Suppressor macrophage (primary cell): ENCODE results near the gene PRF1.
A peak's percentile ranks its signal among the peaks of the same experiment; 100 is the strongest.

Experiments used
- DNase-seq, 4 experiments: peaks; one replicate each; pipeline ENCODE4 v3.0.0-alpha.2; 2020 to 2022

The PRF1 gene

DNA sequence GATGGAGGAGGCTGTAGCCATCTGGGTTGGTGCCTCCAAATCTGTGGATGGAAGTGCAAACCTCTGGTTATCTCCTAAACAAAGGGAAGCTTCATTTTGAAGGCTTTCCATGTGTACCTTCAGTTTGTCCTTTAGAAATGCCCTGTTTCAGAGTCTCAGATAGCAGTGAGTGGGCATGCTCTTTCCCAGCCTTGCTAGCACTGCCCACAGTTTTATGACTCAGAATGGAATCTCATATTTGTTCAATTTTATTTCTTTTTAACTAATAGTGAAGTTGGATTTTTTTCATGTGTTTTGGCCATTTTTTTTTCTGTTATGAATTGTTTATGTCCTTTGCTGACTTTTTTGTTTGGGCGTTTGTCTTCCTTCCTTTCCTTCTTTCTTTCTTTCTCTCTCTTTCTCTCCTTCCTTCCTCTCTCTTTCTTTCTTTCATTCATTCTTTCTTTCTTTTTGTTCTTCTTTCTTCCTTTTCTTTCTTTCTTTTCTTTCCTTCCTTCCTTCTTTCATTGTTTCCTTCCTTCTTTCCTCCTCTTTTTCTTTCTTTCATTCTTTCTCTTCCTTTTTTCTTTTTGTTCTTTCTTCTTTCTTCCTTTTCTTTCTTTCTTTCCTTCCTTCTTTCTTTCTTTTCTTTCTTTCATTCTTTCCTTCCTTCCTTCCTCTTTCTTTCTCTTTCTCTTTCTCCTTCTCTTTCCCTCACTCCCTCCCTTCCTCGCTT, 25.6 kb downstream of the PRF1 start:
- peak in 3 of 4 experiments; percentile 13 to 53 (median 43) for DNase-seq

GRCh38 chr10:70575874-70576802, 26.4 kb downstream of the PRF1 start:
- DNase-seq = peak; percentile 86 to 94 (median 92)

DNA sequence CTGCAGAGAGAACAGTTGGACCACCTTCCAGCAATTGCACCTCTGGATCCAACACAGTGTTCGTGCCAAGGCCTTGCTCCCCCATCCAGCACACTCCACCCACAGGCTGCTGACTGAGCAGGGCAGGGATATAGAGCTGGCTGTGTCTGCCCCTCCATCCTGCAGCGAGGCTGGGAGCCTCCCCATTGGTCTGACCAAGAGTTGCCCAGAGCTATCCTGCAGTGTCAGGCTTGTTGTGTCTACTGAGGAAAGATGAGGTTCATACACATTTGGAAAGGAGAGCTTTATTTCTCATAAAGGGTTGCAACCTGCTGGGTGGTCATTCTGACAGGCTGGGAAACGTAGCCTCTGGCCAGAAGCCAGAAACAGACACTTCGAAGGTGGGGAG, 27.1 kb downstream of the PRF1 start:
- DNase-seq = no peak

GRCh38 chr10:70573599-70574506, 28.7 kb downstream of the PRF1 start:
- no peak for DNase-seq

DNA sequence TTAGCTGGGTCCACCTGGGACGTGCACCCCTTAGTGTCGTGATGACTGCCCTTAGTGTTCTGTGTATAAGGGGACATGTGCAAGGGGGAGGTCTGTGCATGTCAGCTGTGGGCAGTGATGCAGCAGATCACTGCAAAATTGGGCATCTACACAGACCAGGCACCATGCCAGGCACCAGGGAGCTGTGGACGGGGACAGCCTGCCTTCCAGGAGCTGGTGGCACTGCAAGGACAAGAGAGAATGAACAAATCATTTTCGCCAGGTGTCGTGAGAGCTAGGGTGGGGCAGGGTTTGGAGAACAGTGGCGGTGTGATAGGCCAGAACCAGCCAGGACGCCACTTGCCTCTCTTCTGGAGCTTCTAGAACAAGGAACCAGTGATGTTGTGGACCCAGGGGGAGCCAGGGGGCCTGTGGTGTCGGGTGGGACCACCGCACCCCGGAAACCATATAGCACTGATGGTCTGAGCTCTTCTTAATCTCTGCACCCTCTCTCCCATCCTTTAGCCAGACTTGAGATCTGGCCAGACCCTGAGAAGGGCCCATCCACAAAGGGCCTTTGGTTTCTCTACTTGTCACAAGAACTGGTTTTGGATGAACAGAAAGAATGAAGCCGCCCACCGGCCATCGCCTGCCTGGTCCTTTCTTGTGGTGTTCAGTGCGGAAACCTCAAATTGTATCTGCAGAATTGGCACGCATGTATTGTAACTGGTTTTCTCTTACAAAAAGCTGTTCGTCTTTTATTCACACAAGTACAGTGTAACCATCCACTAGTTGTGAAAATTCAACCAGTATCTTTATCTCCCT, 30.7 kb downstream of the PRF1 start:
- DNase-seq = no peak

- no peak for DNase-seq
Measured at GRCh38 chr10:70571236-70571635, 31.3 kb downstream of the PRF1 start.

DNA sequence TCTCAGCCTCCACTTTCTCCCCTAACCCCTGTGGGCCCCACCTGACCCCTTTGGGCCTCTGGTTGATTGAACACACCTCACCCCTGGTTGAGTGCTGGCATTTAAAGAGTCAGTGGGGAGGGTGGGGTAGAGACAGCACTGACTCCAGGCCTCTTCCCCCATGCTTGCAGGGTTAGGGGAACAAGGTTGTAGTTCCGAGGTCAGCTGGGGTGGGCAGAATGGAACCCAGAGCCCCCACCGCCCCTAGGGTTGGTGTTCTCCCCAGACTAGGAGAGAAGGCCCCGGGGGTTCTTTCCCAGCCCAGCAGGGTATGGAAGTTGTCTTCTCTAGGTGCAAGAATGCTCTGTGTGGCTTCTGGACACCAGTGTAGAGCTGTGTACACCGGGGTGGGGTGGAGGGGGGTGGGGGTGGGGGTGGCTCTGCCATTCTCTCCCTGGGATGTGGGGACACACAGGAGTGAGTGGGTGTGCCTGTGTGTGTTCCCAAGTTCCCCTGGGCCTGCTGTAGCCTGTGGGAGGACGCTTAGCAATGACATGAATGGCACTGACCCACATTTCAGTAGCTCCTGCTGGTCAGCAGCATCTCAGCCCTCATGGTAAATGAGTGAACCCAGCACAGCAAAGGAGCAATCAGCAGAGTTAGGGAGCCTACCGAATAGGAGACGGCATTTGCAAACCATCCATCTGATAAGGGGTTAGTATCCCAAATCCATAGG, 33.6 kb downstream of the PRF1 start:
- DNase-seq = peak in 1 of 4 experiments; percentile 29

GRCh38 chr10:70568113-70568512, 34.4 kb downstream of the PRF1 start:
- DNase-seq = no peak

GRCh38 chr10:70567603-70568002, 34.9 kb downstream of the PRF1 start:
- no peak for DNase-seq

DNA sequence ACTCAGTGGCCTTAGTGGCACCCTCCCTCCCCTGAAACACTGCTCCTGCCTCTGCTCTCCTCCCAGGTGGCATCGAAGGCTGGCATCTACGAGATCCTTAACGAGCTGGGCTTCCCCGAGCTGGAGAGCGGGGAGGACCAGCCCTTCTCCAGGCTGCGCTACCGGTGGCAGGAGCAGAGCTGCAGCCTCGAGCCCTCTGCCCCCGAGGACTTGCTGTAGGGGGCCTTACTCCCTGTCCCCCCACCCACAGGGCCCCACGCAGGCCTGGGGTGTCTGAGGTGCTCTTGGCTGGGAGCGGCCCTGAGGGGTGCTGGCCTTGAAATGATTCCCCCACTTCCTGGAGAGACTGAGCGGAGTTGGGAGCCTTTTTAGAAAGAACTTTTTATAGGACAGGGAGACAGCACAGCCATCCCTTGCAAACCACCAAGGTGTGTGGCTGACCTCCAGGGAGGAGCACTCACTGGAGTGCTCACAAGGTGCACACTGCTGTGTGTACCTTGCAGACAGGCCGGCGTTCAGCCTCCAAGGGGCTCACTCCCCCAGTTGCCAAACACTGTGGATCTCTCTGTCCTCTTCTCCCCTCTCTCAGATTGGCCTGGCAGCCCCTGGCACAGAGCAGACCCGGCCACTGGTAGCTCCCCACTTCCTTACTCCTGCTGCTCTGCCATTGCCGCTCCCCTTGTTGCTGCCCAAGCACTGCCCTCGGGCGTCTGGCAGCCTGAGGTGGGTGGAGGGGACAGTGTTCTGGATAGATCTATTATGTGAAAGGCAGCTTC, 35.8 kb downstream of the PRF1 start:
- no peak for DNase-seq

DNA sequence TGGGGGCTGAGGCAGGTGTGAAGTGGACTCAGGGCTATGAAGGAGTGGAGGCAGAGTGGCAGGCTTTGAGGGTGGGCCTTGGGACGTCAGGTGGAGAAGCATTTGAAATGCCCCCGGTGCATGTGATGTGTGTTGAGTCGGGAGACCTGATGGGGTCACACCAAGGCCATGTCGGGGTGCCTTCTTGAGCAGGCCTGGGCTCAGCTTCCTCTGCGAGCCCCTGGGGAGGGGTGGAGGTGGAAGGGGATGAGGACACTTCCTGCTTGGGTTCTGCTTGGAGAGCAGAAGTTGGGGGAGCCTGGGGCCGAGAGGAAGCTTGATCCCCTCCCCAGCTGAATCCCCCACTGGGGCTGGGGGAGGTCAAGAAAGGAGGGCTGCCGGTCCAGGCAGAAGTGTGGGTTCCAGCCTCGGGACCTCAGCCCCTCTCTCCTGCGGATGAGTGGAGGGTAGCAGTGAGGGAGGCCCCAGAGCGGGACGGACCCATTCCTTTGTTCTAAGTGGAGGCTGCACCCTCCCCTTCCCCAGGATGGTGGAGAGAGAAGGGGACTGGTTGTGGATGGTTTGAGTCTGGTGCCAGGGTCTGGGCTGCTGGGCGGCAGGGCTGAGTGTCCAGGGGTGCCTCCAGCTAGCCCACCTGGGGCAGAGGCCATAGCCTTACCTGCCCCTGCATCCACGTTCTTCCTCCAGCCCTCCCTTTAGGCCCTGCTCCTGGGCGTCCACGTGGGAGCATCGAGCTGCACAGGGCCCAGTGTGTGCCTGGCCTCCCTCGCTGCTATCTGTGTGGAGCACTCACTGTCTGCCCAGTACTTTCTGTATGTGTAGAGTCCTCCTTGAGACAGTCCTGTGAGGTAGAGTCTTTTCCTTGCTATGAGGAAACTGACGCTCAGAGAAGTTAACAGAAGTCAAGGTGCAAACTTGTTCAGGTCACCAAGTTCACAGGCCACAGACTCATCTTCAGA, 36.7 kb downstream of the PRF1 start:
- DNase-seq = peak in 3 of 4 experiments; percentile 45 to 60 (median 53)

DNA sequence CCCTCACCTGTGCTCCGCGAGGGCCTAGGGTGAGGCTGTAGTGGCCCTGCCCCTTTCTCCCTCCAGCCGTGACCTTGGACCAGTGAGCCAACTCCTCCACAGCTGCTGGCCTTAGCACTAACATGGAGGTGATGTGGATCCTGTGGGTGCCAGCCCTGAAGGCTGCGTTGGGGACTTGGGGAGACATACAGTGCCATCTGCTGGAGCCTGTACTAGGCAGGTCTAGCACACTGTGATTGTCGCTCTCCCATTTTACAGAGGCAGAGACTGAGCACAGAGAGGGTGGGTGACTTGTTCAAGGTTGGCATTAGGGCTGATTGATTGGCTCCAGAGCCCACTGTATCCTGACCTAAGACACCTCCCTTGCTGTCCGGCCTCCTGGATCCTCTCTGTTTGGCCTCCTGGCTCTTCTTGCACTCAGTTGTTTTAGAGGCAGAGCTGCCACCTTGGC, 37.6 kb downstream of the PRF1 start:
- no peak for DNase-seq

- DNase-seq = no peak
Measured at GRCh38 chr10:70564113-70564725, 38.3 kb downstream of the PRF1 start.

DNA sequence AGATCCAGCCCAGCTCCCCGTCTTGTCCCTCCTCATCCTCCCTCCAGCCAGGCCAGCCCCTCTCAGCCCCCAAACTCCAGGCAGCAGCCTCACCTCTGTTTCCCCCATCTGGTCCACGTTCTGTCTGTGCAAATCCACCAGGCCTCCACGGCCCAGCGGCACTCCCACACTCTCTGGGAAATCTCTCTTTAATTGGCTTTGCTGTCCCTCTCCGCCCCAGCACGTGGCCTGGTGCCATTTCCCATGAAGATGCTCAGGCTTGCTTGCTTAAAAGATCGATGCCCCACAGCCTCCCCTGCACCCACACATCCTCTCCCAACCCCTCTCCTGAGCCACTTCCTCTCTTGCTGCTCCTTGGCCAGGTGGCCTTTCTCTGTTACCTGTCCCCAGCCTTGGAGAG, 39.3 kb downstream of the PRF1 start:
- DNase-seq = no peak

DNA sequence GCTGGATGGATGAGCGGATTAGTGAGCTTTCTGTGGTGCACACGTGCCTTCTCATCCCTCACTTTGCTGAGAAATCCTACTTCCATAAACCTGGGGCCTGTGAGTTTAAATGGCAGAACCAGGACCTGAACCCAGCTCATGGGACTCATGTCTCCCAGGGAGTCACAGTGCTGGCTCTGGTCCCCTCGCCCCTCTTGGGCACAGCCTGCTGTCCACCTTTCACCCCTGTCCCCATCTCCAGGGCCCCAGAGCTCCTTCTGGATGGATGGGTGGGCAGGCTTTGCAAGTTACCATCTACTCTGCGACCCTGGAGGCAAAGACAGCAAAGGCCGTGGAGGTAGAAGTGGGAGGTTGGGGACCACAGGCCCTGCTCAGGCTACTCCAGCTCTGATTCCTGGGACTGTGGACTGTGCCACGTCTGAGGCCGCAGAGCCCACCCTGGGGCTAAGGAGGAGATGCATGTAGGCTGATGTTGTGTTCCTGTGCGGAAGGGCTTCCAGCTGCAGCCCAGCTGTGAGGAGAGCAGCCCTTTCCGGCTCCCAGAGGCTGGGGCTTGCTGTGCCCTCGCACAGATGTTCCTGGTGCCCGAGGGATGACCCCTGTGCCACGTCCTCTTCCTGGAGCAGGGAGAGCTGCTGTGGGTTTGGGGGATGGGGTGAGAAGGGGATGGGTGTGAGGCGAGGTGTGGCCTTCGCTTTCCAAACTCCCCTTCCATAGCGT, 40.3 kb downstream of the PRF1 start:
- no peak for DNase-seq

- DNase-seq = no peak
Measured at GRCh38 chr10:70561558-70561957, 41.0 kb downstream of the PRF1 start.

DNA sequence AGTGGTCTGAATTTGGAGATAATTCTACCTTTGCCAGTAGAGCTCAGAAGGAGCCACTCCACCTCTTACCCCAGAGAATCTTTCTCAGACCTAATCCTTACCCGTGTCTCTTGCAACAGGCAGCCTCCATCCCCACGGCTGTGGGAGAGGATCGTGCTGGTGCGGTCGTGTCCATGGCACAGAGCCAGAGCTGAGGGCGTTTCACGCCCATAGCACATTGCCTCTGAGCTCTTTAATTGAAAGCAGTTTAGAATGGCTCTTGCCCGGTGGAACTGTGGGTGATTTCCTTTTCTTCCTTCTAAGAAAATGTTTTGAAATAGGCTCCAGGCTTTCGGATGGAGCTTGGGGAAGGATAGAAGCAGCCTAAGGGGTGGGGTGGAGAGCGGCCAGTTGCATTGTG, 41.5 kb downstream of the PRF1 start:
- peak; percentile 48 to 76 (median 68) for DNase-seq

DNA sequence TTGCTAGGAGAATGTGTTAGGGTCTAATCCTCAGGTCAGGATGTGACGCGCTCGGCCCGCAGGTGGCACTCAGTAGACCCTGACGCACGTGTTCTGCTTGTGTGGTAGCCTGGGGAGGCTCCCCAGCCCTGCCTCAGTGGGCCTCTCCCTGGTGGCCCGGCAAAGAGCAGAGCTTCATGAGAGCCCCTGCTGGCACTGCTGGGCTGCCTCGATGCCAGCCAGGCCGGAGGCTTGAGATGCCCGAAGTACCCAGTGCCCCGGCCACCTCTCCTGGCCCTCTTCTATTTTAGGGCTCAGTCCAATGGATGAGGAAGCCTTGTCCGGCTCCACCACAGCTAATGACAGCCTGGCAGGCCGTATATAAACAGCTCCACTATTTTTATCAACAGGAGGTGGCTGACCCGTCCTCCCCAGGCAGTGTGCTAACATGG, 42.0 kb downstream of the PRF1 start:
- no peak for DNase-seq
